HEK293 (cell line): ENCODE results near the gene DOCK4.

Source experiments
- CTCF ChIP-seq: fragments of 450-650 bp; formaldehyde crosslinking; IDR thresholded peaks from 2 replicates; pipeline ENCODE4 v1.5.1; 2016; ENCODE audit warnings: missing biosample characterization, missing genetic modification characterization
- ZBTB1 ChIP-seq: fragments of 450-650 bp; formaldehyde crosslinking; IDR thresholded peaks from 2 replicates; pipeline ENCODE4 v1.5.1; 2016; ENCODE audit warnings: missing biosample characterization, missing genetic modification characterization
- TF ChIP-seq, protein P1 (sequence below): fragments of 450-650 bp; formaldehyde crosslinking; IDR thresholded peaks from 2 replicates; pipeline ENCODE4 v1.5.1; 2016; ENCODE audit warnings: missing biosample characterization, missing genetic modification characterization
- TF ChIP-seq, protein P2 (sequence below): fragments of 450-650 bp; formaldehyde crosslinking; IDR thresholded peaks from 2 replicates; pipeline ENCODE4 v1.5.1; 2016; ENCODE audit warnings: missing biosample characterization, missing genetic modification characterization

GRCh38 chr7:112138938-112139337 is 67.3 kb downstream of the DOCK4 start:
- TF ChIP-seq CTCF (tag by site-specific recombination): no peak
- TF ChIP-seq ZBTB1 (tag by site-specific recombination): no peak
- TF ChIP-seq, protein P1, sequence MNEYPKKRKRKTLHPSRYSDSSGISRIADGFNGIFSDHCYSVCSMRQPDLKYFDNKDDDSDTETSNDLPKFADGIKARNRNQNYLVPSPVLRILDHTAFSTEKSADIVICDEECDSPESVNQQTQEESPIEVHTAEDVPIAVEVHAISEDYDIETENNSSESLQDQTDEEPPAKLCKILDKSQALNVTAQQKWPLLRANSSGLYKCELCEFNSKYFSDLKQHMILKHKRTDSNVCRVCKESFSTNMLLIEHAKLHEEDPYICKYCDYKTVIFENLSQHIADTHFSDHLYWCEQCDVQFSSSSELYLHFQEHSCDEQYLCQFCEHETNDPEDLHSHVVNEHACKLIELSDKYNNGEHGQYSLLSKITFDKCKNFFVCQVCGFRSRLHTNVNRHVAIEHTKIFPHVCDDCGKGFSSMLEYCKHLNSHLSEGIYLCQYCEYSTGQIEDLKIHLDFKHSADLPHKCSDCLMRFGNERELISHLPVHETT (tag by site-specific recombination): no peak
- TF ChIP-seq, protein P2, sequence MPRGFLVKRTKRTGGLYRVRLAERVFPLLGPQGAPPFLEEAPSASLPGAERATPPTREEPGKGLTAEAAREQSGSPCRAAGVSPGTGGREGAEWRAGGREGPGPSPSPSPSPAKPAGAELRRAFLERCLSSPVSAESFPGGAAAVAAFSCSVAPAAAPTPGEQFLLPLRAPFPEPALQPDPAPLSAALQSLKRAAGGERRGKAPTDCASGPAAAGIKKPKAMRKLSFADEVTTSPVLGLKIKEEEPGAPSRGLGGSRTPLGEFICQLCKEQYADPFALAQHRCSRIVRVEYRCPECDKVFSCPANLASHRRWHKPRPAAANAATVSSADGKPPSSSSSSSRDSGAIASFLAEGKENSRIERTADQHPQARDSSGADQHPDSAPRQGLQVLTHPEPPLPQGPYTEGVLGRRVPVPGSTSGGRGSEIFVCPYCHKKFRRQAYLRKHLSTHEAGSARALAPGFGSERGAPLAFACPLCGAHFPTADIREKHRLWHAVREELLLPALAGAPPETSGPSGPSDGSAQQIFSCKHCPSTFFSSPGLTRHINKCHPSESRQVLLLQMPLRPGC (tag by site-specific recombination): no peak
